NCI-H748 (cell line): Measurements from ENCODE around the gene SPHKAP.
"Not testable (repeated sequence)": the region's sequence is repeated elsewhere in the genome, so short reads cannot be mapped to it uniquely, and the experiment has no call there.

ENCODE experiments used
- DNase-seq: peaks from one replicate; lab custom pipeline; 2025; ENCODE audit not compliant: unreplicated experiment; lab: John Stamatoyannopoulos, UW

Gene SPHKAP, protein sequence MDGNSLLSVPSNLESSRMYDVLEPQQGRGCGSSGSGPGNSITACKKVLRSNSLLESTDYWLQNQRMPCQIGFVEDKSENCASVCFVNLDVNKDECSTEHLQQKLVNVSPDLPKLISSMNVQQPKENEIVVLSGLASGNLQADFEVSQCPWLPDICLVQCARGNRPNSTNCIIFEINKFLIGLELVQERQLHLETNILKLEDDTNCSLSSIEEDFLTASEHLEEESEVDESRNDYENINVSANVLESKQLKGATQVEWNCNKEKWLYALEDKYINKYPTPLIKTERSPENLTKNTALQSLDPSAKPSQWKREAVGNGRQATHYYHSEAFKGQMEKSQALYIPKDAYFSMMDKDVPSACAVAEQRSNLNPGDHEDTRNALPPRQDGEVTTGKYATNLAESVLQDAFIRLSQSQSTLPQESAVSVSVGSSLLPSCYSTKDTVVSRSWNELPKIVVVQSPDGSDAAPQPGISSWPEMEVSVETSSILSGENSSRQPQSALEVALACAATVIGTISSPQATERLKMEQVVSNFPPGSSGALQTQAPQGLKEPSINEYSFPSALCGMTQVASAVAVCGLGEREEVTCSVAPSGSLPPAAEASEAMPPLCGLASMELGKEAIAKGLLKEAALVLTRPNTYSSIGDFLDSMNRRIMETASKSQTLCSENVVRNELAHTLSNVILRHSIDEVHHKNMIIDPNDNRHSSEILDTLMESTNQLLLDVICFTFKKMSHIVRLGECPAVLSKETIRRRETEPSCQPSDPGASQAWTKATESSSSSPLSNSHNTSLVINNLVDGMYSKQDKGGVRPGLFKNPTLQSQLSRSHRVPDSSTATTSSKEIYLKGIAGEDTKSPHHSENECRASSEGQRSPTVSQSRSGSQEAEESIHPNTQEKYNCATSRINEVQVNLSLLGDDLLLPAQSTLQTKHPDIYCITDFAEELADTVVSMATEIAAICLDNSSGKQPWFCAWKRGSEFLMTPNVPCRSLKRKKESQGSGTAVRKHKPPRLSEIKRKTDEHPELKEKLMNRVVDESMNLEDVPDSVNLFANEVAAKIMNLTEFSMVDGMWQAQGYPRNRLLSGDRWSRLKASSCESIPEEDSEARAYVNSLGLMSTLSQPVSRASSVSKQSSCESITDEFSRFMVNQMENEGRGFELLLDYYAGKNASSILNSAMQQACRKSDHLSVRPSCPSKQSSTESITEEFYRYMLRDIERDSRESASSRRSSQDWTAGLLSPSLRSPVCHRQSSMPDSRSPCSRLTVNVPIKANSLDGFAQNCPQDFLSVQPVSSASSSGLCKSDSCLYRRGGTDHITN (N-terminal part only)

DNA sequence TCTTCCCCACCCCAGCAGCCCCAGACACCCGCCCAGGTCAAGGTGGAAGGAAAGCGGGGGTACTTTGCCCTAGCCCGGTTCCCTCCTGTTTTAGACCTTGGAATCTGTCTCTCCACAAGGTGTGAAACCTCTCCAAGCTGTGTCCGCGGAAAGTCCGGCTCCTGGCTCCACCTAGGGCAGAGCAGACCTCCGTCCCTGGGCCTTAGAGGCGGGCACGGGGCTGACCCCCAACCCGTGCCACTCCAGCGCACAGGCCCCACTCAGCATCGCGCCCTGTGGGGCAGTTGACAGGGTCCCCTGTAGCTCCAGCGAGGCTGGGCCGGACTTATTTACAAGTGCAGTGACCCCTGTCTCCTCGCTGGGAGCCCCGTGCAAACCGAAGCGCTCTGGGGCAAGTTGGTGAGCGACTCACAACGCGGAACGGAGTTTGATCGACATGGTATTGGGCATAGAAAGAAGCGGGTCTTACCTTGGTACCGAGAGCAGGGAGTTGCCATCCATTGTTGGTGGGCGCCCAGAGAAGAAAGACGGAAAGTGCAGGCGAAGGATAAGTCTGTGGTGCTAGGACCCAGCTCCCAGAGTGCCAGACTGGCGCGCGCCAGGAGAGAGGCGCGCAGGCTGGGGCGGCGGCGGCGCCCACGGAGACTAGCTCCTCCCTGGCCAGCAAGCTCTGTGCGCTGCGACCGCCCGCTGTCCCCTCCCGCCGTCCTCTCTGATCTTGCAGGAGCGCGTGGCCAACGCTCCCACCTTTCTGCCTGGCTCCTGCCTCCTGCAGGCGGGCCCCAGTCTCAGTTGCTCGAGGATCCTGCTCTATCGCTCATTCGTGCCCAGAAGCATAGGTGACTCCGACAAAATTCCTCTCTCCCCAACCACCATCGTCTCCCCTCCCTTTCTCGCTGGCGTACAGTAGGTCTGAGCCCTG lies at the start of gene SPHKAP:
Gene SPHKAP, minus strand, starts transcription at position 590 of the 922 bp plus-strand sequence. Its CDS starts 89 bp downstream, at position 501.
- no peak for DNase-seq

DNA sequence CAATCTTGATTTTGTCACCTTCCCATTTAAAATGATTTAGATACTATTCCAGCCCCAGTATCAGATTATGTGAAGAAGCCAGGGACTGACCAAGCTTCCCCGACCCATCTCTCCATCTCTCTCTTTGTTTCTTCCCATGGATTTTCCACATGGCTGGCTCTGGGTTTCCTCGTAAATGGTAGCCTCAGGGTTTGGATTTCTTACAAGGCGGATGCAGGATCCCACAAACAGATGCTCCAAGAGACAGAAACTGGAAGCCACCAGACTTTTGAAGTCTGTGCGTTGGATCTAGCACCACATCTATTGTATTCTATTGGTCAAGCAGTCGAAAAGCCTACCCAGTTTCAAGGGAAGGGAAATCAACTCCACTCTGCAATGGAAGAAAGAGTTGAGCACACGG lies 46.0 kb upstream of the SPHKAP start:
- no peak for DNase-seq

DNA sequence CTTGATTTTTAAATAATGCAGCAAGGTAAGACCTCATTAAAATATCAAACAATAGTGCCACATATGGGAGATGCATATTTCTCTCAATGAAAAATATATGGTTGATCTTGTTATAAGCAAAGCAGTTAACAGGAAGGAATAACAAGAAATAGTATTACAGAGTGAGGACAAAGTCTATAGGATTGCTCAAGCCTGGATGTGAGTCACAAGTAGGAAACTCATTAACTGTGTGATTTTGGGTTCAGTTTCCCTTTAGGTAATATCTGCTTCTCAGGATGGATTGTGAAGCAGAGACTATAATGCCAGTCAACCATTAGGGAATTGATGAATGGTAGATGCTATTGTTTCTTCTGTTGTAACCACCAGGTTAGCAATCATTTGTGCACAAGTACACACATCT lies 42.9 kb upstream of the SPHKAP start:
- DNase-seq, result no peak

DNA sequence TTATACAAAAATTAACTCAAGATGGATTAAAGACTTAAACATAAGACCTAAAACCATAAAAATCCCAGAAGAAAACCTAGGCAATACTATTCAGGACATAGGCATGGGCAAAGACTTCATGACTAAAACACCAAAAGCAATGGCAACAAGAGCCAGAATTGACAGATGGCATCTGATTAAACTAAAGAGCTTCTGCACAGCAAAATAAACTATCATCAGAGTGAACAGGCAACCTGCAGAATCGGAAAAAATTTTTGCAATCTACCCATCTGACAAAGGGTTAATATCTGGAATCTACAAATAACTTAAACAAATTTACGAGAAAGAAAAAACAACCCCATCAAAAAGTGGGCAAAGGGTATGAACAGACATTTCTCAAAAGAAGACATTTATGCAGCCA lies 37.1 kb upstream of the SPHKAP start:
- DNase-seq, result not testable (repeated sequence)

DNA sequence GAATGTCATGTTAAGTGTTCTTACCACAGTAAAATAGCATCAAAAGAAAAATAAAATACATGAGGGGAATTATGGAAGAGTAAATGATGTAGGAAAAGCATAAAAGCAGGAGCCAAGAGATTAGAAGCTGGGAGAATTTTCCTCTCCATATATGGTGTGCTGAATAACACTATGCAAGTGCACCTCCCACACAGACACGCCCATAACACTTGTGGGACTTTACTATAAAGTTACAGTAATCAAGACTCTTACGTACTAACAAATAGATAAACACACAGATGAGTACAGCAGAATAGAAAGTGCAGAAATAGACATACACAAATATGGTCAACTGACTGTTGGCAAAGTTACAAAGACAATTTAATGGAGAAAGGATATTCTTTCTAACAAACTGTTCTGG lies 16.0 kb upstream of the SPHKAP start:
- DNase-seq, result no peak

DNA sequence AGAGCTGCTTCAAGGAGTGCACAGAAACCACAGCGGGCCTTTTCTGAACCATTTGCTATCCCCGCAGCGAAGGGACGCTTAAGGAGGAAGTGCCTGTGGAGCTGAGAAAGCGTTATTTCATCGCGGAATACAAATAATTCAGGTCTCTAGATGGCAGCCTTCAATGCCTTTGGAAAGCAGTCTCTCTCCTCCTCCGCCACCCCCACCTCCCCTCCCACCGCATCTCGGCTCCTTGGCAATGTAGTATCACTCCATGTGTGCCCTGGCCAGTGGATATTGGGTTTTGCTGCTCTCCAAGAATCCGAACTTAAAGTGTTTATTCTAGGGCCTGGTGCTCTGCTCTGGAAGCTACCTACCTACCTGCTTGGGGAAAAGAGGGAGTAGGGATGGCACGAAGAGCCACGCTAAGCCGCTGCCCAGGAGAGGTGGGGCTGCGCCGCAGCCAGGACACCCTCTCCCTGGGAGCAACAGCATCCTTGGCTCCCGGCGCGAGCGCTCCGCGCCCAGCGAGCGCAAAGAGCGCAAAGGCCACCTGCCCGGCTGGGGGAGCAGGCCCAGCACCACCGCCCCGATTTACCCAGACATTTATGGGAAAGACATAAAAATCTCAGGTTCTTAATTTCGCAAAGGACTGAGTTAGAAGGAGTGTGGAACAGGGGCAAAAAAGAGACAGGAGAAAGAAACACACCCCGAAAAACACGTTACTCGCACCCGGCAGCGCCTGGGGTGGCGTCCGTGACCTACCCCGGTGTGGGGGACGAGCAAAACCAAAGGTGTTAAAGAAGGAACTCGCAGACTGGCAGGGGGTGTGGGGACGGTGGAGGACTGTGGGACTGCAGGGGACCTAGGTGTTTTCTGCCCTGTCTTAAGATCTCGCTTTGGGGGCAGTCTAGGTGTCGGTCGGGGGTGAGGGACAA lies 1.0 kb downstream of the SPHKAP start:
- DNase-seq, result no peak

DNA sequence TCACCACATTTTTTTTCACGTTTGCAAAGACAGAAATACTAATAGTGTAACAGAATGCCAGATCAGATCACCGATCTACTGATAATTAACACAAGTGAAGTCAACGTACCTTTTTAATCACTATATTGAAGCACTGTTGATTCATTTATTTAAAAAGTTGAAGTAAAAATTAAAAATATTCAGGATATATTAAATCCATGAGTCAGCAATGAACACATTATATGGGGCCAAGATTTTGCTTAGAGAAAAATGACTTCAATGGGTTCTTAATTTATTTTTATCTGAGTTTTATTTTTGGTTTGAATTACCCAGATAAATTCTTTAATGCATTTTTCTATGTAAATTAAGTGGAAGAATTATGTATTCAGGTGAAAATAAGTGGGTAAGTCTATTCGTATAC lies 14.2 kb downstream of the SPHKAP start:
- DNase-seq, result no peak

DNA sequence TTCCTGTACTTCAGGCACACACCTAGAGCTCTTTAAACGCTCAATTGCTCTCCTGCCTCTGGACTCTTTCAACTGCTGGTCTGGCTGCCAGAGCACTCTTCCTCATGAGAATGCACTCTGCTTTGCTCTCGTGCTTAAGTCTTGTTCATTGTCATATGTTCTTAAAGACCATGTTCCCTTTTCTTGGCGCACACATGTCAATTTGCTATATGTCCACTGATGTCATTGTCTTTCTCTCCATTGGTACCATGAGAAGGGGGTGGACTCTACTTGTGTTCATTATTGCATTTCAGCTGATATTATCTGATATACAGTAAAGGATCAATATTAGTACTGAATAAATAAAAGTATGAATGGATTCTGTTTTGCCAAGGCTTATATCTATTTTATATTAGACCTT lies 16.8 kb downstream of the SPHKAP start:
- DNase-seq, result no peak

DNA sequence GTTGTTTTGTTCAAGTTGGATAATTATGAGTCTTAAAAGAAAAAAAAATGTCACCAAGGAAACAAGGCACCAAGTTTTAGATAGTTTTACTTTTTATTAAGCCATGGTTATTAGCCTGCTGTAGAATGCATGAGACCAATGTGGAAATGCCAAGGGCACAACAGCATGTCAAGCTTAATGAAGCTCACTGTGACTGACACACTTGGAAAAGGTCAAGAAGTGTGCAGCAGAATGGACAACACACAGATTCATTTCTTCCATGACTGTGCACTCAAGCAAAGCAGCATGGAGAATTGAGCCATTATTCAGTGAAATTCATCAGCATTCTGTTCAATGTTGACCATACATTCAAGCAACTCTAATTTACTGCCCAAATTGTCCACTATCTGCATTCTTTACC lies 23.6 kb downstream of the SPHKAP start:
- DNase-seq, result no peak

DNA sequence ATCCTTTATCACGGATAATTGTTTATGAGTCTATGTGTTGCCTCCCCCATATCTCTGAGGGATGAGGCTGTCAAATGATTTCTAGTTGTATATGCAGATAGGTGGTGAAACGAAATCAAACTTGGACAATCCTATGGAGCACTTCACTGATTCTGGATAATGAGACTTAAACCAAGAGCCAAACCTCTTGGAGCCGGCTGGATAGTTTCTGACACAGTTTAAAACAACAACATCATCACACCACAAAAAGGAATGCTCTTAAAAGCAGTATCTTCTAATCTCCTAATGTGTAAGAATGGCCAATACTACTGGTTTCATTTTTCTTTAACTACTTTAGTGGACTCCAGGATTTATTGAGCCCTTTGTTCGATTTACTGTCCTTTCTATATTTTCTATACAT lies 36.5 kb downstream of the SPHKAP start:
- no peak for DNase-seq

DNA sequence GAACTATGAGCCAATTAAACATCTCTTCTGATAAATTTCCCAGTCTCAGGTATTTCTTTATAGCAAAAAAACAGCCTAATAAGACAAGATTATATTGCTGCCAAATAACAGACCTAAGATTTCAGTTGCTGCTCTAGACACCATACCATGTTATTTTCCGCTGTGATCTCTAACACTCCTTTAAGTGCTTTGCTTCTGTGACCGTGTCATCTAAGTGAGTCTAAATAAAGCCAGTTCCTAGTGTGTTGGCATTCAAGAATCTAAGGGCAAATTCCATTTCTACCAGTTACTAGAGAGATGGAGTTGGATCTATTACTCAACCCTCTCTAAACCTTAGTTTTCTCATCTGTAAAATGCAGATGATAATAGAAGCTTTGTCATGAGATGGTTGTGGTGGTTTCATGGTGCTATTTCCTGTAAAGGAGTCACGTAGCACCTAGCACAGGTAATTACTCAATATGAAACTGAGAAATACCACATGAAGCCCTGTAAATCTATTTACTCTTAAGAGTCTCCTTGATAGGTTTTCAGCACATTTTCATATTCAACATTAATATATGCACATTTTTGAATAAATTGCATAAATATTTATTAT lies 40.5 kb downstream of the SPHKAP start:
- no peak for DNase-seq

DNA sequence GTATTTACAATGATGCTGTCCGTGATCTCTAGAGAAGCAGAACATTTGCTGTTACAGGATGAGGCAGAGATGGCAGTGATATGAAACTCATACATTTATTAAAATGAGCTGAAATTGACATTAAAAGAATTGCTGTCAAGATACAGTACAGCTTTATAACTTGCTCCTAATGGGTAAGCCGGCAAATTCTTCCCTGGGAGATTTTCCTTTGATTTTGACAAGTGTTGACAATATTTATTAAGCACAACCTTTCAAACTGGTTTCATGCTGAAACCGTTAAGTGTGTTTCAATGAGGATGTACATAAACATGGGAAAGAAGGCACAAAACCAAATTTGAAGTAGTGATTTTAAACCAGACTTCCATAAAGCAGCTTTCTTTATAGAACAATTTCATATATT lies 45.5 kb downstream of the SPHKAP start:
- DNase-seq, result no peak

DNA sequence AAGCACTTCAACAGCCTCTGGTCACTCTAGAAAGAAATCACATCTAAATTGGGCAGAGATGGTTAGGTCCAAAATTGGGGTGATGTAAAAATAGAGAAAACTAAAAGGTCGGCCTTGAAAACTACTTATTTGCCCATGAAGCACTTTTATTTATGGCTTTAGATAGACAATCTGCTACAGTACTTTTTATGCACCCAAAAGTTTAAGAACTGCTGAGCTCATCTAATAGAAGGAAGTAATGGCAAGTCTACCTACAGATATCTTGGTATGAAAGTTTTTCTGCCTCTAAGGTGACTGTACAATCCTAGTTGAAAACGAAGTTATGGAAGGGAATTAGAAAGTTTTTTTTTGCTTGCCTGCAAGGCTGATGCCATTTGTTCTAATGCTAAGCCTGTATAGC lies 46.2 kb downstream of the SPHKAP start:
- DNase-seq, result no peak

DNA sequence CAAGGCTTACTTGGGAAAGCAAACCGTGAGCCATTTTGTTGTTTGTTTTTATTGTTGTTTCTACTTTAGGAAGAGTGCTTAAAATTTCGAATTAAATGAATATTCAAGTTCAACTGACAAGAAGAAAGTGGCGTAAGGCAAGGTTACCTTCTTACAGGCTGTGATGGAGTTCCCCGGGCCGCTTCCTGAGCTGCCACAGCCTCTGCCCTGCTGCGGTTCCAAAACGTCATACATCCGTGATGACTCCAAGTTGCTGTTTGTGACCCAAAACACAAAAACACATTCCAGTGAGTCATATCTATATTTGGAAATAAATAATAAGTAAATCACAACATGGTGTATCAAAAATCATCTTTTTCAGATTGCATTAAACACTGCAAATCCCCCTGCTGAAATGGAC lies 49.7 kb downstream of the SPHKAP start:
- no peak for DNase-seq

DNA sequence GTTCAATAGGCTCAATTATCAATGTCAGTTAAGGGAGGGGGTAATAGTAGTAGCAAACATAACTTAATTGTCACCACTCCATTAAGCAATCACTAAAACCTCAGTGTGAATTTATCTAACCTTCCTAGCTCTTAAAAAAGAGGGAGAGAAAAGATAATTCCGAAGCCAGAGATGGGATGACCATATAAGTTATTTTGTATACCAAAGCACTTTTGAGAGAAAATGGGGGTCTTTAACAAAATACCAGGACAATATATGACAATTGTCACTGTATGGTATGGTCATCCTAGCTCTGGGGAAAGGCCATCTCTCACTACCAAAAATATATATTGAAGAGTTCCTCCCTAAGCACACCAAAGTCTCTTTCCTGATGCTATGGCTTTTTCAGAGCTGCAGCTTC lies 55.1 kb downstream of the SPHKAP start:
- DNase-seq, result no peak

DNA sequence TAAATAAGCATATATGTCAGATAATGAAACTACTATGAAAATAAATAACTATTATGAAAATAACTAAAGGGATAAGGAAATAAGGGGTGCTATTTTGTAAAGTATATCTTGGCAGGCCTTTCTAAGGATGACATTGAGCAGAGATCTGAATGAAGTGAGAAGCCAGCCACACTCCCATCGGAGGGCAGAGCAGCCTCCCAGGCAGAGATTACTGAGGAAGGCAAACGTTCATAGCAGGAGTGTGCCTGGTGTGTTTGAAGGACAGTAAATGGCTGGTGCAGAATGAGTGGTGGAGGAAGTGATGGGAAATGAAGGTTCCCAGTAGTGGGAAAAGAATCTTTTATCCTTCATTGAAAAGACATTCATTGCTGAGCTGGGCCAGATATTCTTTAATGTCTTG lies 62.5 kb downstream of the SPHKAP start:
- DNase-seq, result no peak

DNA sequence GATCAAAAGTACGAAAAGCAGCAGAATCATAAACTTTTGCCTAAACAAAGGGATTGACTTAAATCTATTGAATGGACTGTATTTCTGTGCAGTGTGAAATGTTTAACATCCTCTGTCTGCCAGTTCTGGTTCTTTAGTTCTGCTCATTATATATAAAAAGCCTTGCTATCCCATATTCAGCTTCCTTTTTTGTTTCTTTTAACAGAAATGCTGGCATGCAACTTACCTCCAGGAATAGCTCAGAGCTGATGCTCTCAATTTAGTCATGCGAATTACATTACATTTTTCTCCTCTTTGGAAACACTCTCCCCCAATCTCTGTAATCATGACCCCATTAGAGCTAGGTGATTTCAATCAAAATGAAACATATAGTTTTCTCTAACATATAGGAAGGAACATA lies 73.6 kb downstream of the SPHKAP start:
- no peak for DNase-seq

DNA sequence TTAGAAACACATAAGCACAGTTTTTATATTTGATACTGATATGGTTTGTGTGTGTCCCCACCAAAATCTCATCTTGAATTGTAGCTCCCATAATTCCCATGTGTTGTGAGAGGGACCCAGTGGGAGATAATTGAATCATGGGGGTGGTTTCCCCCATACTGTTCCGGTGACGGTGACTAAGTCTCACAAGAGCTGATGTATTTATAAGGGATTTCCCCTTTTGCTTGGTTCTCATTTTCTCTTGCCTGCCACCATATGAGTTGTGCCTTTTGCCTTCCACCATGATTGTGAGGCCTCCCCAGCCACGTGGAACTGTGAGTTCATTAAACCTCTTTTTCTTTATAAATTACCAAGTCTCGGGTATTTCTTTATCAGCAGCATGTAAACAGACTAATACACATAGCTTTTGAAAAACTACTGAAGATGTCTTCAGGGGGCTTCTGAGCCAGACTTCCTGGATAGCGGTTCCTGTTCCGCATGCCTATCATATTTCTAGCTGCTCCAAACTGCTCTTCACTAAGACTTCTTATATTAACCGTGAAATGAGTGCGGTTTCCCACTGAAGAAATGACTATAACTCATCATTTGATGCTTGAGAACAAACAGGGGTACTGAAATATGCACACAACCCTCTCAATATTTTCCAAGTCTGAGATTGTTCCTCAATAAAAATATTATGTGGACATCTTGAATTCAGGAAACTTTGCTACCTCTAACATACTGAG lies 75.8 kb downstream of the SPHKAP start:
- no peak for DNase-seq
